Stimulated activated effector memory CD8-positive, alpha-beta T cell treated with anti-CD3 and anti-CD28 coated beads, Interleukin-12 subunit alpha, Interleukin-12 subunit beta, amount 100 ng/mL, for 72 hours (primary cell): ENCODE results near the gene HNRNPUL1.
A peak's percentile ranks its signal among the peaks of the same experiment; 100 is the strongest.

Source experiments
- ATAC-seq: fragments of 150-1000 bp; cut with Tn5 transposase; 2 replicates; pipeline ENCODE4 v1.10.0; 2021
- DNase-seq, 2 donors: peaks; one replicate each; pipeline ENCODE4 v3.0.0; 2021 to 2022; ENCODE audit warnings: low spot score in 2 of 2
- H3K27ac Mint-ChIP-seq: one replicate; pipeline ENCODE4 v1.8.0; 2022; ENCODE audit warnings: mild to moderate bottlenecking, mixed read lengths
- H3K36me3 Mint-ChIP-seq: one replicate; pipeline ENCODE4 v1.8.0; 2022; ENCODE audit warnings: mild to moderate bottlenecking, mixed read lengths
- H3K4me1 Mint-ChIP-seq: one replicate; pipeline ENCODE4 v1.8.0; 2022; ENCODE audit warnings: mixed read lengths
- H3K4me3 Mint-ChIP-seq: one replicate; pipeline ENCODE4 v1.8.0; 2022; ENCODE audit warnings: mild to moderate bottlenecking, mixed read lengths
- H3K9me3 Mint-ChIP-seq: one replicate; pipeline ENCODE4 v1.8.0; 2022; ENCODE audit warnings: mixed read lengths

The HNRNPUL1 gene

DNA sequence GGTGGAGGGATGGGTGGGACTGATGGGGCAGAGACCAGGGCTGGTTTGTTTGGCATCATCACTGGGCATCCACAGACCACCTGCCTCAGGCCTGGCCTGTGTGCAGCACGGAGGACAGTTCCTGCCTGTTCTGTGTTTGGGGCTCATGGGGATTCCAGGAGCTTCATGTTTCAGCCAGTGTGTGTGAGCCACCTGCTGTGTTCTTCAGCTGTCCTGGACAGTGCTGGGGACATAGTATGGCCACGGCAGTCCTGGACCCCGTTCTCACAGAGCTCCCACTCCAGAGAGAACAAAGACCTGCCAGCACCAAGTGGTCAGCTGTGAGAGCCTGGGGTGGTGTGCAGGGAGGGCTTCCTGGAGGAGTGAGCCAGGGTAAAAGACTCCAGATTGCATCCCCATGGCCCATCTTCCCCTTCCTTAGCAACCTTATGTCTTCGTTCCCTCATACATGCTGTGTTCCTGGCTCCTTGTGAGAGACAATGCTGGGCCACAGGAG lies 43.8 kb downstream of the HNRNPUL1 start:
- H3K27ac Mint-ChIP-seq: peak overlapping the region; percentile 99
- H3K36me3 Mint-ChIP-seq: peaks cover 97% of the 10 kb centered on the region
- ATAC-seq (peak; percentile 1), DNase-seq (no peak)
- peaks cover 95% of the 10 kb centered on the region for H3K4me1 Mint-ChIP-seq
- H3K4me3 Mint-ChIP-seq: peak overlapping the region; percentile 88
- no peaks in the 10 kb centered on the region for H3K9me3 Mint-ChIP-seq

DNA sequence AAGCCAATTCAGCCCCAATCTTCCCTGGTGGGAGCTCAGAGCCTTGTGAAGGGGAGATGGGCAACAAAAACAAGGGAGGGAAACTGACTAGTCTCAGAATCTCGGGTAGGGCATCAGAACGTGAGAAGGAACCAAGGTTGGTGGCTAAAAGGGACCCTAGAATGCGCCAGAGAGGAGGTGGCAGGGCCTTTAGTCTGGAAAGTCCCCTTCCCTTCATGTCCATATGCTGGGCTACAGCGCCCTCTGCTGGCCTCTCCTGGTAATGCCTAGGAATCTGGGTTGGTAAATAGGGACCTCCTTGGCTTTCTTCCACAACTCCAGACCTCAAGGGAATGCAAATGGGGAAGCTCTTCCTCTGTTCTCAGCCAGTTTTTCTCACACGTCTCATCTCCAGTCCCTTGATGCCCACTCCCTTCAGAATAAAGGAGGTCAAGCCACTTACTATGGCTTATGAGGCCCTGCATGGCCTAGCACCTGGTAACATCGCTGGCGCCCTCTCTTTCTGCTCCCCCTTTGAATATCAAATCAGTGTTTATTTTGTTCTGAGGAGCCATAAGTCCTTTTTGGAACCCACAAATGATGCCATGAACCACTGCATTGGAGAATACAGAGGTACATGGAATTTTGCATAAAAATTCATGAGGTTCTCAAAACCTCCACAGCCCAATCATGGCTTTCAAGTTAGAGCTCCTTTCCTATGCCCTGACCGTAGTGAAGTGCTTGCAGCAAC lies 44.4 kb downstream of the HNRNPUL1 start:
- H3K9me3 Mint-ChIP-seq: no peaks in the 10 kb centered on the region
- ATAC-seq (peak; percentile 70), DNase-seq (peak; percentile 96 to 99)
- peaks cover 97% of the 10 kb centered on the region for H3K36me3 Mint-ChIP-seq
- H3K4me1 Mint-ChIP-seq: peaks cover 95% of the 10 kb centered on the region
- H3K4me3 Mint-ChIP-seq: peak overlapping the region; percentile 88
- peak overlapping the region; percentile 99 for H3K27ac Mint-ChIP-seq

DNA sequence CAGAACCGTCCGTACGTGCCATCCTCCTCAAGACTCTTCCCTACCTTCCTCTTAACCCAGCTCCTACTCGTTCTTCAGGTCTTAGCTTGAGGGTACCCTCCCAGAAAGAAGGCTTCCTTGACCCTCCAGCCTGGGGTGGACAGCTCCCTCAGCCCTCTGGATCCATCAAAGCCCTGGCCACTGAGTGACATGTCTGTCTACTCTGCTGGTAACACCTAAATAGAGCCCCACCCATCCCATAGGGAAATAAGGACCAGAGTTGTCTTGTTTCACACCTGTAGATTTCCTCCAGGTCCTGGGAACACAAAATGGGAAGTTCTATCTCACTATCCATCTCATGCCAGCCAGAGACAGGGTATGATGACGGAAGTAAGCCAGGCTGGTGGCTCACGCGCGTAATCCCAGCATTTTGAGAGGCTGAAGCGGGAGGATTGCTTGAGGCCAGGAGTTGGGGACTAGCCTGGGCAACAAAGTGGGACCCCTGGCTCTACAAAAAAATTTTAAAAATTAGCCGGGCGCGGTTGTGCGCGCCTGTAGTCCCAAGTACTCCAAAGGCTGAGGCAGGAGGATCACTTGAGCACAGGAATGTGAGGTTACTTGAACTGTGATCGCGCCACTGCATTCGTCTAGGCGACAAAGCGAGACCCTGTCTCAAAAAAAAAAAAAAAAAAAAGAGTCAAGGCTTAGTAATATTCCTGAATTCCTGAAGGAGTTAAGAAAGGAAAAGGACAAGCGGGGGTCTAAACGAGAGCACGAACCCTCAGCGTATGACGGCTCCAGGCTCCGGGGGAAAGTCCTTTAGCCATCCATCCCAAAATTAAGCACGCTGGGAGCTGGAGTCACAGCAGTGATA lies 45.2 kb downstream of the HNRNPUL1 start:
- peak overlapping the region; percentile 88 for H3K4me3 Mint-ChIP-seq
- peak overlapping the region; percentile 99 for H3K27ac Mint-ChIP-seq
- H3K9me3 Mint-ChIP-seq: no peaks in the 10 kb centered on the region
- DNase-seq (no peak), ATAC-seq (no peak)
- peaks cover 97% of the 10 kb centered on the region for H3K36me3 Mint-ChIP-seq
- H3K4me1 Mint-ChIP-seq: peaks cover 89% of the 10 kb centered on the region

DNA sequence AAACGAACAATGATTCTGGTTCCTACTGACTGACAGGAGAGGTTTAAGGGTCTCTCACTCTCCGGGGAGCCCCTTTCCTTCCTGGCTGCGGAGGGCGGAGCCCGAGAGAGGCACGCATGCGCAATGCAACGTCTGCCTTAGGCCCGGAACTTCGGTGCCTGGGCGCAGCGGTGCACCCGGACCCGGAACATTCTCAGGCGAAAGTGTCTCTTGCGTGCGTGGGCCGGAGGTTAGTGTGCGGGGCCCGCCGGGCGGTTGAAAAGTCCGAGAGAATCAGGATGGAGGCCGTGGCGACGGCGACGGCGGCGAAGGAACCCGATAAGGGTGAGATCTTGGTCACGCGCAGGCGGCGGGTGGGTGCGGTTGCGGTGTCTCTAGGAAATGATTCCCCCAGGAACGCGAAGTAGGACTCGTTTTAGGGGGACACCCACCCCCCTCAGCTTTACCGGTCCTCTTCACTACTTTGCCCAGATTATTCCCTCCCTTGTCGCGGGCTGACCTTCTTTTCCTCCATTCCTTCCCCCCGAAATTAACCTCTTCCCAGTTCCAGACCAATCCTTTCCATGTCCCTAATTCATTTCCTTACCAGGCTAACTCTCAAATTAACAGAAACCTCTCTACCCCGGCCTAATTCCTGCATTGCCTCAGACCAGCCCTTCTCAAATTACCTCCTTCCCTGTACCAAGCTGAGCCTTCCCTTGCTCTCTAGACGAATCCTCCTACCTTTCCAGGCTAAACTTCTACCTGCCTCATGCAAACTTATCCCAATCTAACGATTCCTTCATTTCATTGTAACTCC lies 46.1 kb downstream of the HNRNPUL1 start, which contains the start of gene CCDC97:
CCDC97 (plus strand) TSS at position 140 of the 799 bp plus-strand sequence; CDS start at position 279, 139 bp downstream.
- H3K9me3 Mint-ChIP-seq: no peaks in the 10 kb centered on the region
- peaks cover 97% of the 10 kb centered on the region for H3K36me3 Mint-ChIP-seq

DNA sequence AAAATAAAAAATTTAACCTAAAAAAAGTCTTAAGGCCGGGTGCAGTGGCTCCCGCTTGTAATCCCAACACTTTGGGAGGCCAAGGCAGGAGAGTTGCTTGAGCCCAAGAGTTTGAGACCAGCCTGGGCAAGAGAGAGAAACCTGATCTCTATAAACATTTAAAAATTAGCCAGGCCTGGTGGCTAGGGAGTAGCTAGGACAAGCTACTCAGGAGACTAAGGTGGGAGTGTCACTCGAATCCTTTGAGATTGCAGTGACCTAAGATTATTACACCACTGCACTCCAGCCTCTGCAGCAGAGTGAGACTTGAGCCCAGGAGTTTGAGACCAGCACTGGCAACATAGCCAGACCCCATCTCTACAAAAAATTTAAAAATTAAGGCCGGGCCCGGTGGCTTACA lies 46.9 kb downstream of the HNRNPUL1 start:
- H3K4me3 Mint-ChIP-seq: peak overlapping the region; percentile 88
- H3K36me3 Mint-ChIP-seq: peaks cover 97% of the 10 kb centered on the region
- peaks cover 75% of the 10 kb centered on the region for H3K4me1 Mint-ChIP-seq
- DNase-seq (no peak), ATAC-seq (no peak)
- no peaks in the 10 kb centered on the region for H3K9me3 Mint-ChIP-seq
- peak overlapping the region; percentile 99 for H3K27ac Mint-ChIP-seq

More for the DNA sequence above, 46.1 kb downstream of the HNRNPUL1 start, which contains the start of gene CCDC97:
- Mint-ChIP-seq H3K4me3 (peak within 1 kb of the TSS; percentile 88), H3K27ac (peak within 1 kb of the TSS; percentile 99), H3K4me1 (peaks cover 80% of the 10 kb centered on the region)
- ATAC-seq (peak; percentile 77), DNase-seq (peak; percentile 92 to 95)

DNA sequence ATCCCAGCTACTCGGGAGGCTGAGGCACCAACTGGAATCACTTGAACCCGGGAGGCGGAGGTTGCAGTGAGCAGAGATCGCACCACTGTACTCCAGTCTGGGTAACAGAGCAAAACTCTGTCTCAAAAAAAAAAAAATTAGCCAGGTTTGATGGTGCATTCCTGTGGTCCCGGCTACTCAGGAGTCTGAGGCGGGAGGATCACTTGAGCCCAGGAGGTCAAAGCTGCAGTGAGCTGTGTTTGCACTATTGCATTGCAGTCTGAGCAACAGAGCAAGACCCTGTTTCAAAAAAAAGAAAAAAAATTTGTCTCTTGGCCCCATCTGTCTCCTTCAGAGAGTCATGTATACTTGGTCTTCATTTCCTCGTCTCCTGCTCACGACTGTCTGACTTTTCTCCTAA lies 47.4 kb downstream of the HNRNPUL1 start:
- Mint-ChIP-seq H3K4me1 (peaks cover 75% of the 10 kb centered on the region), H3K36me3 (peaks cover 97% of the 10 kb centered on the region), H3K27ac (peak overlapping the region; percentile 99), H3K9me3 (no peaks in the 10 kb centered on the region), H3K4me3 (peak overlapping the region; percentile 88)
- ATAC-seq (no peak), DNase-seq (no peak)

DNA sequence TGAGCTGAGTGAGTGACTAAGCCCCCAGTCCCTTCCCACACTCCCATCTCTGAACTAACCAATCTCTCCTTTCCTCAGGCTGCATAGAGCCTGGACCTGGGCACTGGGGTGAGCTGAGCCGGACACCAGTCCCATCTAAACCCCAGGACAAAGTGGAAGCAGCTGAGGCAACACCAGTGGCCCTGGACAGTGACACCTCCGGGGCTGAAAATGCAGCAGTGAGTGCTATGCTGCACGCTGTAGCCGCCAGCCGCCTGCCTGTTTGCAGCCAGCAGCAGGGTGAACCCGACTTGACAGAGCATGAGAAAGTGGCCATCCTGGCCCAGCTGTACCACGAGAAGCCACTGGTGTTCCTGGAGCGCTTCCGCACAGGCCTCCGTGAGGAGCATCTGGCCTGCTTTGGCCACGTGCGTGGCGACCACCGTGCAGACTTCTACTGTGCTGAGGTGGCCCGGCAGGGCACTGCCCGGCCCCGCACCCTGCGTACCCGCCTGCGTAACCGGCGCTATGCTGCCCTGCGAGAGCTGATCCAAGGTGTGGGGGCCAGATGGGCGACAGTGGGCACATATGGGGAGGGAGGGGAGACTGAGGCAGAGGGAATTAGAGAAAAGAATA lies 52.2 kb downstream of the HNRNPUL1 start:
- H3K4me1 Mint-ChIP-seq: peaks cover 47% of the 10 kb centered on the region
- DNase-seq (no peak), ATAC-seq (no peak)
- peak overlapping the region; percentile 97 for H3K27ac Mint-ChIP-seq
- H3K9me3 Mint-ChIP-seq: no peaks in the 10 kb centered on the region
- no peak overlapping the region for H3K4me3 Mint-ChIP-seq
- peaks cover 99% of the 10 kb centered on the region for H3K36me3 Mint-ChIP-seq

DNA sequence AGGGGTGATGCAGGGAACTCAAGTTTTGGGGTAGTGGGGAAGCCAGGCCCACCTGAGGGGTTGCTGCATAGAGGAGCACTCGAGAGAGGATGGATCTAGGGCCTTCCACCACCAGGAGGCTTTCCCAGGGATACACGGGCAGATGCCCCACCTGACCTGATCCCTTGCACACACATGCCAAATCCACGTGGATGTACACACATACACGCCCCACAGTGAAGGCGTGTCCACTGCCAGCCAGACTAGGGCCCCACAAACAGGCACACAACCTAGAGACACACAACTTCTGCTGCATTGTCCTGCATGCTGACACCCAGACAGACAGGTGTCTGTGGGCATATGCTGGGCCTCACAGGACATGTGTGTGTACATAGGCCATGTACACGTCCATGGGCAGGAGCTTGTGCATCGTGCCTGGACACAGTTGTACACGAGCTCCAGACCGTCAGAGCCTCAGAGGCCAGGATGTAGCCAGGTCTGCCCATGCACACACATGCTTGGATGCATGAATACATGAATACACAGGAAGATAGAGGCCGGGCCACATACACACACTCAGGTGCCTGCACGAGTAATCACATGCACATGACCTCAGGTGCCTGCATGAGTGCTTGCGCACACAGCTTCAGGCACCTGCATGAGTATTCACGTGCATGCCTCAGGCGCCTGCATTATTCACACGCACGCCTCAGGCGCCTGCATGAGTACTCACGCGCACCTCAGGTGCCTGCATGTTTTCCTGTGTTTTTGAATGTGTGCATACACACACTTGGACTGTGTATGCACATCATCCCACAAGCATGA lies 54.7 kb downstream of the HNRNPUL1 start:
- Mint-ChIP-seq H3K27ac (peak overlapping the region; percentile 97), H3K4me1 (peaks cover 44% of the 10 kb centered on the region), H3K4me3 (no peak overlapping the region), H3K36me3 (peaks cover 100% of the 10 kb centered on the region), H3K9me3 (no peaks in the 10 kb centered on the region)
- ATAC-seq (no peak), DNase-seq (no peak)

DNA sequence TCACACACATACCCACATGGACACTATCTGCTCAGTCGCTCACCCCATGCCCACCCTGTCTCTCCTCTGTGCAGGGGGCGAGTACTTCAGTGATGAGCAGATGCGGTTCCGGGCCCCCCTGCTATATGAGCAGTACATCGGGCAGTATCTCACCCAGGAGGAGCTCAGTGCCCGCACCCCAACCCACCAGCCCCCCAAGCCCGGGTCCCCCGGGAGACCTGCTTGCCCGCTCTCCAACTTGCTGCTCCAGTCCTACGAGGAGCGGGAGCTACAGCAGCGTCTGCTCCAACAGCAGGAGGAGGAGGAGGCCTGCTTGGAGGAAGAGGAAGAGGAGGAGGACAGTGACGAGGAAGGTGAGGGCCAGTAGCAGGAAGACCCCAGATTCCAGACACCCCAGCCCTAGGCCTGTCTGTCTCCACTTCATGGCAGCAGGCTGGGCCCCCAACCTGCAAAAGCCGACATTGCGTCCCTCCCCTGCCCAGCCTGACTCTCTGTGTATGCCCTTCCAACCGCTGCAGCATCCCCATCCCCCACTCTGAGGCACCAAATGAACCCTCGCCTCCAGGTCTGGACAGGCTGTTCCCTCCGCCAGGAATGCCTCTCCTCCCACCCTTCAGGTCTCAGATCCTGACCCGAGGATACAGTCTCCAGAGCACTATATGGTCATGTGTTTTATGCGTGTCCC lies 55.5 kb downstream of the HNRNPUL1 start:
- H3K9me3 Mint-ChIP-seq: no peaks in the 10 kb centered on the region
- H3K4me1 Mint-ChIP-seq: peaks cover 52% of the 10 kb centered on the region
- no peak for ATAC-seq
- no peak for DNase-seq
- H3K27ac Mint-ChIP-seq: peak overlapping the region; percentile 97
- peaks cover 100% of the 10 kb centered on the region for H3K36me3 Mint-ChIP-seq
- no peak overlapping the region for H3K4me3 Mint-ChIP-seq

DNA sequence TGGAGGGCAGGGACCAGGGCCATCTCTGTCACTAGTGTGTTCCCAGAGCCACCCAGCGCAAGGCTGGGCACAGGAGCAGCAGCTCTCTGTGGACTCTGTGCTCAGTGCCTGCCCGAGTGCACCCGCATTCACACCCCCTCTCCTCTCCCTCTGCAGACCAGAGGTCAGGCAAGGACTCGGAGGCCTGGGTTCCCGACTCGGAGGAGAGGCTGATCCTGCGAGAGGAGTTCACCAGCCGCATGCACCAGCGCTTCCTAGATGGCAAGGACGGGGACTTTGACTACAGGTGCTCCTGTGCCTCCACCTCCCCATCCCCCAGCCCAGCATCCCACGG lies 56.0 kb downstream of the HNRNPUL1 start:
- H3K9me3 Mint-ChIP-seq: no peaks in the 10 kb centered on the region
- ATAC-seq (no peak), DNase-seq (no peak)
- peaks cover 57% of the 10 kb centered on the region for H3K4me1 Mint-ChIP-seq
- peaks cover 100% of the 10 kb centered on the region for H3K36me3 Mint-ChIP-seq
- no peak overlapping the region for H3K4me3 Mint-ChIP-seq
- peak overlapping the region; percentile 97 for H3K27ac Mint-ChIP-seq

DNA sequence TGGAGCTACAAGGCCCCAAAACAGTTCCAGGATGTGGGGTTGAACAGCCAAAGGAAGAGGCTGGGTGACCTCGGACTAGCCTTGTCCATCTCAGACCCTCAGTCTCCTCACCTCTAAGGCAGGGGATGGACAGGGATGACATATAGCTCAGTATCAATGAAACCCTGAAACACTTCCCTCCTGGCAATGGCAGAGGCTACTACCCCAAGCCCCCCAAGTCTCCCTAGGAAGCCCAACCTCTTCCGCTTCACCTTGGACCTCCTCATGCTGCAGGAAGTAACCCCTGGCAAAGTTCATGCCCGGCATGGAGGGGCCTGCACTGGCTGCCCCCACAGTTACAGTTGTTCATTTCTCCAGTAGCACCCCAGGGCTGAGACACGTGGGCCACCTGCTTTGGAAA lies 56.4 kb downstream of the HNRNPUL1 start:
- peaks cover 100% of the 10 kb centered on the region for H3K36me3 Mint-ChIP-seq
- DNase-seq (no peak), ATAC-seq (no peak)
- no peak overlapping the region for H3K4me3 Mint-ChIP-seq
- H3K4me1 Mint-ChIP-seq: peaks cover 61% of the 10 kb centered on the region
- H3K27ac Mint-ChIP-seq: peak overlapping the region; percentile 97
- no peaks in the 10 kb centered on the region for H3K9me3 Mint-ChIP-seq

DNA sequence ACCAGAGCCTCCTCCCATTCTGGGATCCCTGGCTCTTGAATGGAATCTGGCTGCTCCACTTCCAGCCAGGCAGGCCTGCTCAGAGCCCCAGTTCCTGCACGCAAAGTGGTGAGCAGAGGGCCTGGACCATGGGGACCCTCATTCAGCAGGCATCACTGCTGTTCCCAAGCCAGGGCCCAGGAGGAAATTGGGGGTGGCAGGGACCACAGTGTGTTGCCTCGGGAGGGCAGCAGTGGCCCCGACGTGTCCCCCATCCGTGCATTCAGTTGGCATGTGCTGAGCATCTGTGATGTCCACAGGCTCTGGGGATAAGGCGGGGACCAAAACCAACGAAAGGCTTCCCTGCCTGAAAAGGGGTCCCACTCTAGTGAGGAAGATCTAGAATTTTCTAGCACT lies 57.0 kb downstream of the HNRNPUL1 start:
- Mint-ChIP-seq H3K36me3 (peaks cover 97% of the 10 kb centered on the region), H3K27ac (peak overlapping the region; percentile 97), H3K4me3 (no peak overlapping the region), H3K4me1 (peaks cover 63% of the 10 kb centered on the region), H3K9me3 (no peaks in the 10 kb centered on the region)
- DNase-seq (no peak), ATAC-seq (no peak)

DNA sequence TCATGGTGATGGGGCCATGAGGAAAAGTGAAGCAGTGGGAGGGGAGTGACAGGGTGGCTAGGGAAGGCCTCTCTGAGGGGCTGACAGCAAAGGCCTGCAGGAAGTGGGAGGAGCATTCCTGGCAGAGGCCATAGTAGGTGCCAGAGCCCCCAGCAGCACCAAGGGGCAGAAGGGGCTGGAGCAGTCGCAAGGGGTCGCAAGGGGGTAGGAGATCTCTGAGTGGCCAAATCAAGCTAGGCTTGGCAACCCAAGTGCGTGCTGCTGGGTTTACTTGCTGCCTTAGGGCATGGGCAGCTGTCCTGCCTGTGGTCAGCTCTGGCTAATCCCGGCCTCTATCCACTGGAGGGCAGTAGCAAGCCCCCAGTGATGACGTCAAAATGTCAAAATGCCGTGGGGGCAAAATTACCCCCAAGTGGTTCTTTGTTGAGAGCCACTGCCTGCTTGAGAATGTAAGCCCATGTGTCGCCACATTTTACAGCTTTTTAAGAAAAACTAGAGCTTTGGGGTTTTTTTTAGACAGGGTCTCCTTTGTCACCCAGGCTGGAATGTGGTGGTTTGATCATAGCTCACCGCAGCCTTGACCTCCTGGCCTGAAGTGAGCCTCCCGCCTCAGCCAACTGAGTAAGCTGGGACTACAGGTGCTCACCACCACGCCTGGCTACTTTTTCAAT lies 57.6 kb downstream of the HNRNPUL1 start:
- H3K36me3 Mint-ChIP-seq: peaks cover 97% of the 10 kb centered on the region
- no peaks in the 10 kb centered on the region for H3K9me3 Mint-ChIP-seq
- peaks cover 63% of the 10 kb centered on the region for H3K4me1 Mint-ChIP-seq
- no peak for DNase-seq
- no peak overlapping the region for H3K4me3 Mint-ChIP-seq
- H3K27ac Mint-ChIP-seq: peak overlapping the region; percentile 97
- no peak for ATAC-seq
